Measurements from ENCODE around the gene UNC13B.

The UNC13B gene

DNA sequence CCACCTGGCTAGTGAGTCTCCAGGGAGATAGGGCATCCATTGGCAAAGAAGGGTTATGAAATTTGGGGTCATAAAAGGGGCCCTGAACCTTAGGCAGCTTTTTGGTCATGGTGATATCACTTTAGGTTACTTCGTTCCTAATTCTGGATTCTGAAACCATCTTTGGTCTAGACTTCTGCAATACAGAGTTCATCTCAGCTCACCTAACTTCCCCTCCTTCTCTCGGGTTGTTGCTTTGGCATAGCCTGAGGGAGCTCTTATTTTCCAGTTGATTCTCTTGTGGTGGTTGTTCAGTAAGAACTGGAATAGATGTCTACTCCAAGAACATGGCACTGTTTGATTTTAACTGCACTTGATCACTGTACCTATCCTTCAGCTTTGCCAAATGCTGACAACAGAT is 179.2 kb downstream of the UNC13B start:
- DNase-seq = no peak

DNA sequence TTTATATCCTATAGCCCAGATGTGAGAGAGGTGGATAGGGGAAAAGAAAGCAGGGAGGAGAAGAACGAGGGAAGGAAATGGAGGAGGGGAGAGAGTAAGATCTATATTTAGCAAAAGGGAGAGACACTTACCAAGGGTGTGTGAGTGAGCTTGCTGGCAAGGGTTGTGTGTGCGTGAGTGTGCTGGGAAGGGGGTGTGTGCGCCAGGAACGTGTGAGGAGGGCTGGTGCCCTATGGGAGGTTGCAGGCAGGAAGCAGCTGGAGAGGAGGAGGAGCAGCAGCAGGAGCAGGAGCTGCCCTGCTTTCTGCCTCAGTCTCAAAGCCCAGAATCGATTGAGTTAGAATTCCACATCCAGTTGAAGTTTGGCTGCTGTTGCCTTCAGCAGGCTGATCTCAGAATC is 179.8 kb downstream of the UNC13B start:
- no peak for DNase-seq

DNA sequence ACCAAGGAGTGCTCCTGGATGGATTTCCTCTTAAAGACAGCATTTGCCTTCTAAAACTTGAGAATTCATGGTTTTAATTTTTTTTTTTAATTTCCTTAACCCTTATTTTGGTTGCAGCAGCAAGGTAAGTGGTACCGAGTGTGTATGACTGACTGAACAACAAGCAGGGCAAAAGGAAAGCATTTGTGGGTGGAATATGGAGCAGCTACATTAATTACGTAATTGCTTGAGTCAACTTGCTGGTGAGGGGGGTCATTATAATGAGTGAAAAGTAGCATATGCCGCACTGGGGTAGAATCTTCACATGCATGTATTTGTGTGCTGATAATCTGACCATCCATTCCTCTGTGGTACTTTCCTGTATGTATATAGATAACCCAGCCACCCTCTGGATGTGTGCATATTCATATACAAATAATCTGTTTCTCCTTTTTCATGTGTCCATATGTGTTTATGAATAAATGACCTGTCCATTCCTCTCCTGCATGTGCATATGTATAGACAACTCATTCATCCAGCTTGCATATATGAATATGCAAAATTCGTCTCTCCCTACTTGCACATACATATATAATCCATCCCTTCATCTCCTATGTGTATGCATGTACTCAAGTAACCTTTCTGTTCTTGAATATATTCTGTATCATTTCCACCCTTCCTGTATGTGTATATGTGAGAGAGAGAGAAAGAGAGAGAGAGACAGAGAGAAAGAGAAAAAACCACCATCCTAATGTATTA is 180.6 kb downstream of the UNC13B start:
- no peak for DNase-seq

DNA sequence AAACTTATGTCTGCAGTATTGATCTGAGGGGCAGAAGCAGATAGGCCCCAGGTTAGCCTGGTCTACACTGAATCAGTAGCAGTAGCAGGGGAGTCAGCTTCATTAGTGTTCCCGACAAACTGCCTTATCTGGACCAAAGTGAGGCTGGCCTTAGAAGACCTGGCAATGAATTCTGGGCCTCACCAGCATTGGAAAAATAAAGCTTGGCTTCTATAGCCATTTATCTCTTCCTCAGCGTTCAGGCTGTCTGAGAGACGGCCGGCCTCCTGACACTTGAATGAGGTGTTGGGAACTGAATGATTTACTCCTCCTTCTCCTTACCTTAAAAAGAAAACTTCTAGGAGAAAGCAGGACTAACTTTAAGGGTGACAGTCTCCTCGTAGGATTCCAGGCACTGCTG is 186.3 kb downstream of the UNC13B start:
- DNase-seq = no peak

- no peak for DNase-seq
Measured at GRCh38 chr9:35349287-35349990, 187.6 kb downstream of the UNC13B start.

DNA sequence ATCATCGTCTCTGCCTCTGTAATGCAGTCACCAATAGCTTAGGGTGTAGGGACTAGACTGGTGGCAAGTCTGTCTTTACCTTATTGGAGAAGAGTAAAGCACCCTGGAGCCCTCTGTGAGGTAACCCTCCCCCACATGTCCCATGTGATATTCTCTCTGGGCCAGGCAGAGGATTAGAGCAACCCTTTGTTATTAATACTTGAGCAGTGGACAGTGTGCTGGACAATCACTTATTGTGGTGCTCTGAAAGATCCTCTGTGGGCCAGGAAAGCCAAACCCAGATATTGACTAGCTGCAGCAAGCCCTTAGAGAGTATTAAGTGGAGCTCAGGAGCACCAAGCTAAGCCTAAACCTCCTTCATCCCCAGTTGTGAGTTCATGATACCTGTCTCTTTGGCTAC is 188.4 kb downstream of the UNC13B start:
- DNase-seq = no peak

- DNase-seq = no peak
Measured at GRCh38 chr9:35350827-35351549, 189.2 kb downstream of the UNC13B start.

- DNase-seq = no peak
Measured at GRCh38 chr9:35353731-35354365, 192.0 kb downstream of the UNC13B start.

- DNase-seq = no peak
Measured at GRCh38 chr9:35355939-35356338, 194.1 kb downstream of the UNC13B start.

GRCh38 chr9:35357116-35357515 is 195.3 kb downstream of the UNC13B start:
- DNase-seq = no peak

GRCh38 chr9:35357826-35358225 is 196.0 kb downstream of the UNC13B start:
- DNase-seq = no peak

DNA sequence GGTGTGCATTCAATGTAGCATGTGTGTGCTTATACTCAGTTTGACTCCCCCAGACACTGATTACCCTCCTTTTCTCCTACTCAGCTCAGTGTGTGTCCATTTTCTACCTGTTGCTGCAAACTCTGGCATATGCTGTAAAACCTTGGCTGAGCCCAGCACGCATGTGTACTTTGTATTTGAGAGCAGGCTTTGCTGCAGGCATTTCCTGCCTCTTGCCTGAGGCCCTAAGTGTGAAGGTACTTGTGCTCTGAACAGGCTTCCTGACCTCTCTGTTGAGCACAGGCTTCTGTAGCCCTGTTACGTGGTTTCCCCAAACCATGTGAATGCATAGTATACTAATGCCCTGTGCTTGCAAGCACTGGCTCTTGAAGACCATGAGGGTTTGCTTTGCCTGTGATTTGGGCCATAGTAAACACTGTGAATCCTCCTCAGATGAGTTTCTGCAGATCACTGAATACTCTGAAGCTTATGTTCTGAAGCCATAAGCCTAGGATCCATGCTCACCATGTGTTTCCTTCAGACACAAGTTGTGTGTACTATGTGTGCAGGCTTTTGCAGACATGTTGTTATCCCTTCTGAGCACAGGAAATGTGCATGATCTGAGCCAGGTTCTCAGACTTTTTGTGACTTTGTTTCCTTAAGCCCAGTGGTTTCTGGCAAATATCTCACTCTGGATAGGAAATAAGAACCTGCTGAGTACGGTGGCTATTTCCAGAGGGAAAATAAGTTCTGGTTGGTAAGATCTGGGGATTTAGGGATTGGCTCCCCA is 203.2 kb downstream of the UNC13B start:
- DNase-seq = no peak

DNA sequence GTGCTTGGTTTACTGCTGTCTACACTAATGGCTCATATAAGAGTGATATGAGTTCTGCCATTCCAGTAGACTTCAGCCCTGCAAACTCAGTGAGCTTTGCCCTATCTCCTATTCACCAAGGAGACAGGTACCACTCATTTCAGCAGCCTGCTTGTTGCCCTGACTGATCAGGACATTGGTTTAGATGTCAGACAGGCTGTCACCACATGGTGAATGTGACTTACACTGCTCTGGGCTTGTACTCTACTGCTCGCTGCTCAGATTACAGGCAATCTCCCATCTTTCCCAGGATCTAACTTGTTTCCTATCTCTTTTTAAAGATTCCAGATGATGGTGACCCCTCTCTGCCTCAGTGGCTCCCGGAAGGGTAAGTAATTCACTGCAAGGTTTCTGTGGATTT is 204.8 kb downstream of the UNC13B start:
- no peak for DNase-seq

GRCh38 chr9:35367451-35367850 is 205.6 kb downstream of the UNC13B start:
- DNase-seq = no peak

DNA sequence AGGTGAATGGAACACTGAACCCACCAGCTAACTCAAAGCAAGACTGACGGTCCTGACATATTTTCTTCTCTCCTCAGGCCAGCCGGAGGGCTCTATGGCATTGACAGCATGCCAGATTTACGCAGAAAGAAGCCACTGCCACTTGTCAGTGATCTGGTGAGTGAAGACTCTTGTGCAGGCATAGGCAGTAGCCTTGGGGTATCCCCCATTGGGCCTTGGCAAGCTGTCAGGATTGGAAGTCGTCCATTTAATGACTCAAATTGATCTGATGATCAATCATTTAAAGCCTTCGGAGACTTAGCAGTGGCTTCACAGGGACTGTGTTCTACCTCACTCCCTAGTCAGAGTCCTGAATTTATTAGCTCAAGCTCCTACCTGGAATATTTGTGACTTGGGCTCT is 208.4 kb downstream of the UNC13B start:
- no peak for DNase-seq

- no peak for DNase-seq
Measured at GRCh38 chr9:35374436-35374835, 212.6 kb downstream of the UNC13B start.

DNA sequence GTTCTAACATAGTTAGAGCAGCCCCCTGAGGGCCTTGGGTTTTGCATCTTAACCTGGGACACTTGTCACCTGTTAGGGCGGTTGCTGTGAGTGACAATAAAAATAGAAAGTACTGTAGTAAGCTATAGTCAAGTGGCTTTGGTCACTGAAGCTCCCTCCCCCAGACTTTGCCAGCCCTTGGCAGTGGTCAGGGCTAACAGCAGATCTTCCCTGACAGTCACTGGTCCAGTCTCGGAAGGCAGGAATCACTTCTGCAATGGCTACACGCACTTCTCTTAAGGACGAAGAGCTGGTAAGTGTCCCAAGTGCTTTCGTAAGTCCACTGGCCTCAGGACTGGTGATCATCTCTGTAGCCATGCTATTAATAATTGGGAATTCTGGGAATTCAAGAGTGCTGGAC is 213.1 kb downstream of the UNC13B start:
- DNase-seq = no peak

GRCh38 chr9:35380039-35380438 is 218.2 kb downstream of the UNC13B start:
- no peak for DNase-seq

- DNase-seq = no peak
Measured at GRCh38 chr9:35380619-35381018, 218.8 kb downstream of the UNC13B start.

DNA sequence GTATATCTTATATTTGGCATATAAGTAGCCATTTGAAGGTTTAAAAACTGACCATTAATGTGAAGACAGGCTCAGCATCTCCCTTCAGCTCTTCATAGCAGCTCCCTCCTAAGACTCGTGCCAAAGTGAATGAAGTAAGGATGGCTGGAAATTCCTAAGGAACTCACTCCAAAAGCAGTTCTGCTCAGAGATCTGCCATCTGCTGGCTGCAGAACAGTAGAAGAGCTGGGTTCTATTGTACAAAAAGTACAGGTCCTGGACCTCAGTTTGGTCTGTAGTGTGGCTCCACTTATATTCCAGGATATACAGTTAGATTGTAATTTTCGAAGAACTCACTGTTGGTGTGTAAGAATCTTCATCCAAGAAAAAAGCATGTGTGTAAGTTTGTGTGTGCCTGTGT is 223.2 kb downstream of the UNC13B start:
- DNase-seq = no peak

DNA sequence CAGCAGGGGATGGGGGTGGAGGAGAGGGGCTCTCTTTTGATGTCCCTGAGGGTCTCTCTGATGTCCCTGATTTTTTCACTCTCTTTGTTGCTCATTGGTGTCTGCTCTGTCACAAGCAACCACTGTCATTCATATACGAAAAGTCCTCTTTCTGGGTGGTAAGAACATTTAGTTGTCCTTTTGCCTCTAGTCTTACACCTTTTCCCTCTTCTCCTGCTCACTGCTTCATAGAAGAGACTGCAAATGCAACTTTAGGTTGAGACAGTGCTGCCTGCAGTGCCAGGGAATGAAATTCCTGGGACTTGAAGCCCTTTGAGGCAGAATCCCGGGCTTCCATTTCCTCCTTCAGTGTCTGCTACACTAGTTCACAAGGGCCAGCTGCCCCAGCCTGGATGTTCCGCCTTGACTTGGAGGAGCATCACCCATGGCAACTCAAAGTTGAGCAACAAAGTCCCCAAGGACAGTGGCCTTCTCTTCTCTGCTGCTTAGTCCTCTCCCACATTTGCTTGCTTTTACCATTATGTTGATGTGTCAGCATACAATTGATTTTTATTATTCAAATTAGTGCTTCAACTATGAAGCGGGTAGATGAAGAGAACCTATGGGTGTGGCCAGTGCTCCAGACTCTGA is 233.4 kb downstream of the UNC13B start:
- DNase-seq = no peak

- no peak for DNase-seq
Measured at GRCh38 chr9:35395706-35396101, 233.9 kb downstream of the UNC13B start.

All from stimulated activated CD4-positive, alpha-beta T cell treated with anti-CD3 and anti-CD28 coated beads, Interleukin-4, amount 100 ng/mL, for 4 hours (primary cell).